Endothelial cell of umbilical vein (primary cell): Measurements from ENCODE around the gene ARHGEF17.

Source experiments
- CTCF ChIP-seq, 2 donors: IDR thresholded peaks; 1 replicate in 1 of 2; 2 replicates in 1 of 2; pipeline ENCODE4 v1.5.1; 2011; ENCODE audit warnings: low read length in 2 of 2, mild to moderate bottlenecking in 2 of 2, moderate library complexity in 2 of 2, control low read depth in 1 of 2, inconsistent platforms in 1 of 2, low read depth in 1 of 2; ENCODE audit not compliant: insufficient read depth in 1 of 2; ENCODE audit errors: extremely low read depth in 1 of 2
- EZH2 ChIP-seq: IDR thresholded peaks from 2 replicates; pipeline ENCODE4 v1.6.1; 2012; ENCODE audit warnings: borderline replicate concordance, low read depth, mild to moderate bottlenecking, moderate library complexity, low read length, inconsistent platforms; ENCODE audit not compliant: severe bottlenecking
- POLR2A ChIP-seq: IDR thresholded peaks from 2 replicates; pipeline ENCODE4 v1.6.1; 2012; ENCODE audit warnings: low read depth, mild to moderate bottlenecking, control low read depth, low read length

DNA sequence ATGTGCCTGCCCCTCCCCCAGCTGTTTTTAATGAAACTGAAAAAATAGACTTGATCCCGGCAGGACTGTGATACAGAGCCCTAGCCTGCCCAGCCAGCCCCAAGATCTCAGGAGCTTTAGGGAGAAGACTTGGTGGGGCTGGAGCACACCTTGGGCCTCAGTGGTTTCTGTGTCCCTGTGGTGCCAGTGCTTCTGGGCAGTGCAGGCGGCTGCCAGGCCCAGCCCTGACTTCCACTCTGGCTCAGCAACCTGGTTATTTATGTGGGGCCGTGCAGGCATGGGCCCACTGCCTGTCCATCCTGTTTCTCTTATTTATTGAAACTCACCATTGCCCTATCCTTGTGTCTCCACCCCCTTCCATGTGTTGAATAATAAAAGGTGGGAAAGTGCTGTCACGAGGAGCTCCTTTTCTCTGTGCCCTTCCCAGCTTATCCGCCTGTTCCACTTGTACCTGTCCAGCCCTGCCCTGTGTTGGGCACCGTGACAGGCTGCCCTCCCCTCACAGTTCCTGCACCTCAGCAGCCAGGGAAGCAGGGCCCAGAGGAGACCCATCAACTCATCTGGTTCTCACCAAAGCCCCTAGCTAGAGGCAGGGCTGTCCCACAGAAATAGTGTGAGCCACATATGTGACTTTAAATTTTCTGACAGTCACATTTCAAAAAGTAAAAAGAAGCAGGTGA lies 88.3 kb downstream of the ARHGEF17 start:
- TF ChIP-seq EZH2 (no peak), POLR2A (no peak), CTCF (IDR thresholded peaks at IDR 0.05; ENCODE audit: extremely low read depth in 1 of 2, insufficient read depth in 1 of 2, low read depth in 1 of 2, low read length in 2 of 2) (no peak)
